GM19023 (cell line): Measurements from ENCODE around the gene FH.
A peak's percentile ranks its signal among the peaks of the same experiment; 100 is the strongest.

ENCODE experiments used
- ATAC-seq: cut with Tn5 transposase; IDR thresholded peaks from one replicate; pipeline ENCODE4 v1.9.1; 2021; ENCODE audit warnings: mild to moderate bottlenecking, moderate library complexity; ENCODE audit not compliant: unreplicated experiment

Gene FH

DNA sequence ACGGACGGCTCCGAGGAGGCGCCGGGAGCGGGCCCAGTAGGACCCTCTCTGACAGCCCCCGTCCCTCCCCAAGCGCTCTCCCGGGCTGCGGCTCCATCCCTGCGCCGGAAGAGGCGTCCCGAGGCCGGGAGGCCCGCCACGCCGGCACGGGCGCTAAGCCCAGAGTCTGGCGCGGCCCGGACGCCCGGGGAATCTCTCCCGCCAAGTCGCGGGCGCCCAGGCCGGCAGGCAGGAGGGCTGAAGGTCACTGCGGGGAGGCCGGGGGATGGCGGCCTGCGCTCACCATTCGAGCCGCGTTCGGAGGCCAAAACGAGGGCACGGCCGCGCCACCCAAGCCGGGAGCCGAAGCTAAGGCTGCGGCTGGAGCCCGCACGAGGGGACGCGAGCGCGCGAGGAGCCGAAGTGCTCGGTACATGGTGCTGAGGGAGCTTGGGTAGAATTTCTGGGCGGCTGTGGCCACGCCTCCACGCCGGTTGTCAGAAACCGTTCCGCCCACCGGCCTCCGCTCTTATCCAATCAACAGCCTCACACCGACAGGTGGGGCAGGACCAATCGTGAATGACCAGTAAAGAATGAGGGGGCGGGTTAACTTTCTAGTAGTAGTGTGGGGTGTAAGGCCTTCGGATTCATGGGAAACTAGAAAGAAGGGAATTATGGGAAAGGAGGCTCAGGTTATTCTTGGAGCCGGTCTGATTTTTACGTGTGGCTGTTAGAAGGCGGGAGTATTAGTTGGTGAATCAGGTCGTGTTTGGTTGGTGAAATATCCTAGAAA lies at the start of gene FH:
TSS of gene FH (minus strand) at position 448 of the 772 bp plus-strand sequence. CDS start at position 415, 33 bp downstream.
- ATAC-seq: peak; percentile 99

- no peak for ATAC-seq
Observed at GRCh38 chr1:241560849-241561187, 41.3 kb upstream of the FH start.

- no peak for ATAC-seq
Observed at GRCh38 chr1:241560146-241560848, 40.7 kb upstream of the FH start.

- ATAC-seq: no peak
Observed at GRCh38 chr1:241557551-241558193, 38.1 kb upstream of the FH start.

- ATAC-seq: no peak
Observed at GRCh38 chr1:241557031-241557430, 37.5 kb upstream of the FH start.

DNA sequence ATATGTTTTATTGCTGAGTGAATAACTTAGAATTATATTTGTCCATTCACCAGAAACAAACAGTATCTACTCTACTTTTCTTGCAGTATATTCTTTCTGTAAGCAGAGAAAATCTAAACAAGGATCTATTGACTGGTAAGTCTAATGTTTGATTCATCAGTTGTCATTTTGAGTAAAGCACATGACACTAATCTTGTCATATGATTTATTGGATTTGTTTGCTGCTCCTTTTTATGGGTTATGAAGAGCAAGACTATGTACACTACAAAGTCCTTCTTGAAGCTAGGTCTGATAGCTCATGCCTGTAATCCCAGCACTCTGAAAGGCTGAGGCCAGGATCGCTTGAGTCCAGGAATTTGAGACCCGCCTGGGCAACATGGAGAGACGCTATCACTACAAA lies 36.0 kb upstream of the FH start:
- ATAC-seq: no peak

DNA sequence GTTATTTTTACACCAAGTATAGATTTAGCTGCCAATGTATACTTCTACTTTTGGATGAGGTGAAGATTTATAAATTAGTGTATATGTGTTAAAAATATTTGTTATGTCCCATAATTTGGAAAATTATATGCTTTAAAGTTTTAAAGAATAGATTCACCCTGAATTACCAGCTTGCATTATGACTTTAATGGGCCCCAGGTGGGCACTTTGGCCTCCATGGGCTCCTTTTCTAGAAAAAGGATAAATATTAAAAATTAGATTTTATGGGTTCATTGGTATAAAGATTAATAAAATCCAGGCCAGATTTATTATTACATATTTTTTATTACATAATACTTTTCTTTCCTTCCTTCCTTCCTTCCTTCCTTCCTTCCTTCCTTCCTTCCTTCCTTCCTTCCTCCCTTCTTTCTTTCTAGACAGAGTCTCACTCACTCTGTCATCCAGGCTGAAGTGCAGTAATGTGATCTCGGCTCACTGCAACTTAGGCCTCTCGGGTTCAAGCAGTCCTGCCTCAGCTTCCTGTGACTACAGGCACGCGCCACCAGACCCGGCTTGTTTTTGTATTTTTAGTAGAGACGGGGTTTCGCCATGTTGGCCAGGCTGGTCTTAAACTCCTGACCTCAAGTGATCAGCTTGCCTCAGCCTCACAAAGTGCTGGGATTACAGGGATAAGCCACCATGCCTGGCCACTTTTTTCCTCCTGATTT lies 34.5 kb upstream of the FH start:
- ATAC-seq: no peak

DNA sequence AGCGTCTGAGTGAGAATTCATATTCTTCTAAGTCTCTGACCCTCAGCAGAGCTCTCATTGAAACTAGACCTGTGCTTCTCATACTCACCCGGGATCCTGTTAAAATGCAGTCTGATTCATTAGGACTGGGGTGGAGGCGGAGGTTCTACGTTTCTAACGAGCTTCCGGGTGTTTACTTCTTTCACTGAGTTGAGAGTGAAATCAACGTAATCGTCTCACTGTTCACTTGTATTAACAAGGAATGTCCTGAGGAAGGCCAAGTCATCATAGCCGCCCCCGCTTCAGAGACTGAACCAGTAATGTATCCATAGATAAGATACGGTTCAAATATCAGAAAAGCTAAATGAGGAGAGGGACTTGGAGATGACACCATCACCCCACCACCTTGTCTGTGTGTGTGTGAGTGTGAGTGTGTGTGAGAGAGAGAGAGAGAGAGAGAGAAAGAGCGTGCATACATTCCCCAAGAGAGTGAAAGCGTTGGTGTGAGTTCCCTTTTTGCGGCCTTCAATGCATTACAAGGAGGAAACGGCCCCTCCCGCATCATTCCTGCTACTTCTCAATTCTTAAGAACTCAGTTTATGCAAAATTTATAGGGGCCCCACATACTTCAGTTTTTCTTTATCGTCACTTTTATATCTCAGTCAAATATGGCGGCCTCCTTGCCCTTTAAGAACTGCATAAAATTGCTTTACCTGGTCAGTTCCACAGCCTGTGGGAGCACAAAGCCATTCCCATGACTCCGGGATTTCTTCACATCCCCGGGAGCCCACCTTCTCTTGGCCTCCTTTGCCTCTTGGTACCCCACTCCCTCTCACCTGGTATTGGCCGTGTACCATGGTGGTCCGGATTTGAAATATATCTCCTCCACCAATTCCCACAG lies 32.4 kb upstream of the FH start:
- ATAC-seq: peak; percentile 76

DNA sequence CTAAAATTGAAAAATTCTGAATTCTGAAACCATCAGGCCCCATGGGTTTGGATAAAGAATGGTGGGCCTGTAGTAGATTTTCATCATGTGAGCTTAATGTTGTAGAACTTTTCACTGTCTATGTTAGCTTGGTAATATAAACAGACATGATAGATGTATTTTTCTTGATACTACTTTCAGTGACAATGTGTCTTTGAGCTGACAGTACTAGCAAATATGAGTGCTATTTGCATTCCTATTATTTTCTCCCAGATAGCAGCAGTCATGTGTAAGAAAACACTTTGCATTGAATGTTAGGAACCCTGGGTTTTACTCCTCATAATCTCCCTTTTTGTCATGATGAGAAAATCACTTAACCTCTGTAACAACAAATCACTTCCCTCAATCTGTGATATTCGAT lies 30.8 kb upstream of the FH start:
- no peak for ATAC-seq

DNA sequence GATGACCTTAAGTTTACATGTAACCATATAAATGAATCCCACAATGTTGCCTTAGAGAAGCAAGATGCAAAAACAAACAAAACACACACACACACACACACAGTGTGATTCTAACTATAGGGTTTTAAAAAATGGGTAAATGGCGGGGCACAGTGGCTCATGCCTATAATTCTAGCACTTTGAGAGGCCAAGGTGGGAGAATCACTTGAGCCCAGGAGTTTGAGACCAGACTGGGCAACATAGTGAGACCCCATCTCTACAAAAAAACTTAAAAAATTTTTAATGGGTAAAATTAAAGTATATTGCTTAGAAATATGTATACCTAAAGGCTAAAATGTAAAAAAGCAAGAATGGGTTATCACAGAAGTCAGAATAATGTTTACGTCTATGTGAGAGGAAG lies 28.5 kb upstream of the FH start:
- ATAC-seq: no peak

GRCh38 chr1:241542199-241542907 lies 22.8 kb upstream of the FH start:
- no peak for ATAC-seq

DNA sequence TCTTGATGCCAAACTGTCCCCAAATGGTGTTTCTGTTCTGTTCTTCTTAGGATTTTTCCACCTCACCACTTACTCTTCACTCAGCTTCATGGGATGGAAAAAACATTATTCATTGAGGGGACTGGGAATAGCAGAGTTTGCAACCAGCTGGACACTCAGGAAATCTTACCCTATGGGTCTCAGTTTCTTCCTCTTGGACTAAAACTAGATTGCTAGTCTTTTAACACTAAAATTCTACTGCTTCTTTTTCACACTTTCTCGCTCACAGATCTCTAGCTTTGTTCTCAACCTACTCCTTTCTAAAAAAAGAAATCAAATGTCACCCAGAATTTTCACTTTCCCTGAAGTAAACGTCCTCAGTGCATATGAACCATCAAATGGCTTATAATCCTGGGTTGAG lies 17.4 kb upstream of the FH start:
- ATAC-seq: no peak

- ATAC-seq: no peak
Observed at GRCh38 chr1:241536304-241536703, 16.7 kb upstream of the FH start.

DNA sequence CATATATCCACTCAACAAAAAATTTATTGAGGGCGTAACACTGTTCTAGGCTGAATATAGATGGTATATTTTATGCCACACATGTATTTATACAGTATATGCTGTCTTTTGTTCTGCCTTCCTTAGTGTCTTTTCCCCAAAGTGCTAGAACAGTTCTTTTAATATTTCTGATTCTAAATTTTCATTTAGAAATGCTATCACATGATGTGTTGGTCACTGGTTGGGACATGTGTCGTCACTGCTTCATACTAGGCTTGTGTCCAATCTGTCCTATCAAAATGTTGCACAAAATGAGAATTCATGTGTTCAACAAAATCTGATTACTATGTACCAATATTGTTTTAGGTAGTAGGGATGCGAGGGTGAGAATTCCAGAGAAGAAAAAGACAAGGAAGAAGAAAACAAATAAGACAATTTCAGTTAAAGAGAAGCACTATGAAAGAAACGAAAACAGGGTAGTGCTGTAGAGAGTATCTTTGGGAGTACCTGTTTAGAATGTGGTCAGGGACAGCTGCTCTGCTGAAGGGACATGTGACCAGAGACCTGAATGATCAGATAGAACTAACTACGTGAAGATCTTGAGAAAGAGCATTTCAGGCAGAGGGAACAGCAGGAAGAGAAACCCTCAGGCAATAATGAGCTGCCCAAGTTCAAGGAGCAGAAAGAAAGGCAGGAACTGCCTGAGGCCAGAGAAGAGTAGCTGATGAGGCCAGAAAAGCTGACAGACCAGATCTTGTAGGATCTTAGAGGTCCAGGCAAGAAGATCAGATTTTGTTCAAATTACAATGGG lies 14.0 kb upstream of the FH start:
- peak; percentile 40 for ATAC-seq

- ATAC-seq: peak; percentile 67
Observed at GRCh38 chr1:241532864-241533263, 13.3 kb upstream of the FH start.

GRCh38 chr1:241532162-241532531 lies 12.6 kb upstream of the FH start, which contains the start of gene KMO:
TSS of gene KMO (plus strand) at chr1:241532378. CDS start at chr1:241532445, 67 bp downstream.
- ATAC-seq: peak; percentile 31

DNA sequence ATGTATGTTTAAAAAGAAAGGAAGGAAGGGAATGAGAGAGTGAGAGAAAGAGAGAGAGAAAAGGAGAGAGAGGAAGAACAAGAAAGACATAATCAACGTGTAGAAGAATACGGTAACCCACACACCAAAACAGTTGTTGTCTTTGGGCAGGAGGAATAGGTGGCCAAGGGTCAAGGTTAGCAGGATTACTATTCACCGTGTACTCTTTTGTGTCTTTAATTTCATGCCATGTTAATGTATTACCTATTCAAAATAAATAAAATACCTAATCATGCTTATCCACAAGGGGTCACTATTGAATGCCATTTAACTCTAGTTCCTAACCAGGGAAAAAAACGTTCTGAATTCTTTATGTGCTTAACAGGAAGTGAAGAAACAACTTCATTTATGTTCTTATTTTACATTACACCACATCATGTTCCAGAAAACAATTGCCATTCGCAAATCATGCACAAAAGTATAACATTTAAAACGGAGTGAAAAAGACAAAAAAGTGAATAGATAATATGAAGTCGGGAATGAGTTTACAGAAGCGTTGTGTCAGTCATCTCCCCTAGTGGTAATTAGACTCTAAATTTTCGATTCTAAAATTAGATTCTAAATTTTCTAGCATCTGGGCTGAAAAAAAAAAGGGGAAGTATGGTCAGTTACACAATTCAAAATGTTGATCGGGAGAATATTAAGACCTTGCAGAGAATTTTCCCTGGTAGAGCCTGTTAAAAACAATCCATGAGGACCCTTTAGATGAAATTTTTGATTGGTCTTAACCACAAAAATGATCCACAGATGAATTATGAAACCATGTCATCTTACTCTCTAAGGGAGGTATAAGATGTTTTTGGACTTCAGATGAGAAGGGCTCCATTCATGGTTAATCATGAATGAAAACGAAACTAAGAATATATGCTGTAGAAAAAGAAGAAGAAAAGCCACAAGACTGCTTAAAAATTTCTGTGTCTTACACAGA lies 11.9 kb upstream of the FH start:
- peak; percentile 62 for ATAC-seq

- ATAC-seq: no peak
Observed at GRCh38 chr1:241527146-241527545, 7.6 kb upstream of the FH start.
